Gastroesophageal sphincter (tissue), 3 donors: ENCODE measurements around the gene ECM2.

ENCODE experiments used
- CTCF ChIP-seq, 4 experiments: fragments of 200-600 bp in 2 of 4; fragments of 450-650 bp in 2 of 4; sonication (generic) in 1 of 4; IDR thresholded peaks; one replicate each; pipeline ENCODE4 v1.5.1; 2017 to 2019; ENCODE audit warnings: antibody characterized with exemption in 4 of 4, mild to moderate bottlenecking in 2 of 4, moderate library complexity in 2 of 4
- EP300 ChIP-seq: sonication (generic); formaldehyde crosslinking; IDR thresholded peaks from one replicate; pipeline ENCODE4 v1.6.1; 2017; ENCODE audit warnings: antibody characterized with exemption, mild to moderate bottlenecking
- POLR2A ChIP-seq, 2 donors: fragments of 450-650 bp; IDR thresholded peaks; one replicate each; pipeline ENCODE4 v1.6.1; 2017; ENCODE audit warnings: antibody characterized with exemption in 2 of 2, mild to moderate bottlenecking in 2 of 2, moderate library complexity in 1 of 2
- POLR2AphosphoS5 ChIP-seq: sonication (generic); formaldehyde crosslinking; IDR thresholded peaks from one replicate; pipeline ENCODE4 v1.6.1; 2017; ENCODE audit warnings: antibody characterized with exemption

GRCh38 chr9:92528522-92528849 is 7.3 kb downstream of the ECM2 start:
- TF ChIP-seq CTCF (IDR thresholded peaks at IDR 0.05): no peak
- TF ChIP-seq POLR2A (IDR thresholded peaks at IDR 0.05): no peak
- TF ChIP-seq EP300: no peak
- TF ChIP-seq POLR2AphosphoS5: no peak
